ENCODE measurements around the gene IMMP2L. TPM values are rescaled to one million over a fixed set of nuclear protein-coding genes. Genes with fewer than 3 reads are reported as not detected.

Gene IMMP2L
- total RNA-seq, 1 donor from 2014 or later: 23.9 TPM

DNA sequence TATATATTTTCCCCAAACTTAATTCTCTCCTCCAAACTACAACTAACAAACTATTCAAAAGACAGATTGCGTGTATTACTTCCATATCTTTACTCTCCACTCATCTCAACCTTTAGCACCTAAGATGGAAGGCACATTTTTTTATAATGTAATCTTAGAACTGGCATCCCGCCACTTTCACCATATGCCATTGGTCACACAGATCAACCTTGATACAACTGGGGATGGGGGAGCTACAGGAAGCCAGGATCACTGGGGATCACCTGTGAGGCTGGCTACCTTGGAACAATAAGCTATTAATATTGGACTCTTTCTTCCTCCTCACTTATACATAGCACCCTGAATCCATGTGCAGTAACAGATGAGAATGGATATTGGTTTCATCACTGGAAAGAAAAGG is 941.0 kb downstream of the IMMP2L start:
- no peak for DNase-seq

DNA sequence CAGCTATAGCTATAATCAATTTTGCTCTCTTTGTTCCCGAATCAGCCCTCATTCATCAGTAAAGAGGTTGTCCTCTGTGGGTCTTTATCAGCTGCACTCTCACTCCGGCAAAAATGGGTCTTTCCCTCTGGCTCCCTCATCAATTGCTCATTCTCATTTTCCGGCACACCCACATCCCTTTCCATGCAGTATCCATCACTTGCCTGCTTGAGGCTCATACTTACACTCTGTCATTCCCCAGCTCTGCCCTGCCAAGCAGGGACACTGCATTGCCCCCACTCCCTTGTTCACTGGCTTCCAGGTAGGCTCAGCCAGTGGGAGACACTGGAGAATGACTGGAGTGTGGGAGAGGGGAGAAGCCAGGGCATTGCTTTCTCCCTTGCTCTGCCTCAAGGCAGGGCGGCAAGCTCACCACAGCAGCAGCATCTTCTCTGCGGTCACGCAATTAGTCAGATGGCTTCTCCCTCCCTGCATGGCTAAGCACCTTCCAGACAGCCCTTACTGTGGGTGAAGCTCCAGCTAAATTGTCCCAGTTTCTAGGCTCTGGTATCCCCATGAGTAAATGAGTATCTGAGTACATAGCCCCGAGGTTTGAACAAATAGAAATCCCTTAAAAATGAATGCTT is 942.1 kb downstream of the IMMP2L start:
- DNase-seq: no peak

Small RNA genes lying within 50 kb of the gene (small RNA-seq; reads per million reads assigned to genes)
- gene AC003989.2 (ENCODE audit: low replicate concordance): not detected
